Dedifferentiated amniotic fluid mesenchymal stem cell (primary cell): ENCODE results near the gene C1QC.
A peak's percentile ranks its signal among the peaks of the same experiment; 100 is the strongest.
"Not testable (repeated sequence)": the region's sequence is repeated elsewhere in the genome, so short reads cannot be mapped to it uniquely, and the experiment has no call there.

Experiments
- DNase-seq: peaks from one replicate; pipeline ENCODE4 v3.0.0-alpha.2; 2016; ENCODE audit errors: extremely low spot score

C1QC gene

DNA sequence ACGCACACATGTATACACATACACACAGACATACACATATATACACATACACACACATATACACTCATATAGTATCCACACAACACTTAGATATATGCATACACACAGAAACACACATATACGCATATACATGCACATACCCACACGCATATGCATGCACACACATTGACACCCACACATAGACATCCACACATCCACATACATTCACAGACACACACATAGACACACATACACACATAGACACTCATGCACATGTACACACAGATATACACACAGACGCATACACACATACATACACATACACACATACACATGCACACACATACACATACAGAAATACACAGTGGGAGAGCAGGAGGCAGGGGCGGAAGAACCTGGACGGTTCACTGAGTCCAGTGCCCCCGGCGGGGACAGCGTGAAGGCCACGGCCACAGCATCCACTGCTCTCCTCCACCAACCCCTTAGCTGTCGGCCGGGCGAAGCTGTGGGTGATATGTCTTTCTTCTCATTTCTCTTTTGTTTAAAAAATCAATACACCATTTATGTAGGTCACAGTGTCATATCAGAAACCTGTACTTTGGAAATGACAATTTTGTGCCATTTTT, 6.8 kb downstream of the C1QC start:
- no peak for DNase-seq

DNA sequence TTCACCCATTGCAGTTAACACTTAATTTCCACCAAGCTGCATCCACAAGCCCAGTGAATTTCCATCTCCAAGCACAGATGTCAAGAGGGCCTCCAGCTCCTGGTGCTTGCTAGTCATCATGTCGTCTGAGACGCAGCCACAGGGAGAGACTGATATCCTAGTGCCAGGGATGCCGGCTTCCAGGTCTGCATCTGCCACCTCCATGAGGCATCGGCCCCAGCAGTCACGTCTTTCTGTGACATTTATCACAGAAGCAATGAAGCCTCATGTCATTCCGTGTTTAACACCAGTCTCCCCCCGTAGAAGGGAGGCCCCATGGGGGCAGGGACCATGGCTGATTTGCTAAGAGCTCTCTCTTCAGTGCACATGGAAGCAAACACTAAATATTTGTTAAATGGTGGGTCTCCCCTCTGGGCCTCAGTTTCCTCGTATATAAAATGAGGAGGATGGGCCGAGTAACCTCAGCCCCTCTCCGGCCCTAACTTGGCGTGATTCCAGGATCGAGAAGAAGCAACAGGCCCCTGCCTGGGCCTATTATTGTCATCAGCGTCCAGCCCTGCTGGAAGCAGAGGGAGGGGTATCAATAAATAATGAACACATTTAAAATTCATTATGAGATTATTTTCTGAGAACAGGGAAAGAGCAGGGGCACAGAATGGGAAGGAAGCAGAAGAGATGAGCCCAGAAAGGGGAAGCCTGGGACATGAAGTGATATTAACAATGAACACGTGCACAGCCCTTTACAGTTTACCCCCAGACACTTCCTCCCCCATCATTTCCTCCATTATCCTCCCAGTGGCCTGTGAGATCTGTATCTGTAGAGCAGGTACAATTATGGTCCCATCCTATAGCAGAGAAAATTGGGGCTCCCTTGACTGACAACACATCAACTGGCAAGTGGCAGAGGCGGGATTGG, 8.8 kb downstream of the C1QC start:
- DNase-seq = no peak

DNA sequence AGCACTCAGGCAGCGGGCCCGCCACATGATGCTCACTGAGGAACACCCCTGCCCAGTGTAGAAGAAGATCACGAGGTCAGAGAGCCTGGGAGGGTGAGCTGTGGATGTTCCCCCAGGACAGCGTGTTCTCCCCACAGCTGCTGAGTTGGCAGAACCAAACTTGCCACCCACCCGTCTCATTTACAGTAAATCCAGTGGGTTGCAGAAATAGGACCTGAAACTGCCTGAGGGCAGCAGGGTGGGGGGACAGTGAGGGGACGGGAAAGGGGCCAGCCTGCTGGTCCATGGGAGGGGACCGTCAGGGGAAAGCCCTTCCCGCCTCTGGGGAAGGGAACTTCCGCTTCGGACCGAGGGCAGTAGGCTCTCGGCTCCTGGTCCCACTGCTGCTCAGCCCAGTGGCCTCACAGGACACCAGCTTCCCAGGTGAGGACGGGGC, 9.5 kb downstream of the C1QC start, which contains the start of gene C1QB:
C1QB (plus strand) TSS at position 356 of the 436 bp plus-strand sequence. CDS start 6,227 bp downstream, outside the sequence.
- no peak for DNase-seq

DNA sequence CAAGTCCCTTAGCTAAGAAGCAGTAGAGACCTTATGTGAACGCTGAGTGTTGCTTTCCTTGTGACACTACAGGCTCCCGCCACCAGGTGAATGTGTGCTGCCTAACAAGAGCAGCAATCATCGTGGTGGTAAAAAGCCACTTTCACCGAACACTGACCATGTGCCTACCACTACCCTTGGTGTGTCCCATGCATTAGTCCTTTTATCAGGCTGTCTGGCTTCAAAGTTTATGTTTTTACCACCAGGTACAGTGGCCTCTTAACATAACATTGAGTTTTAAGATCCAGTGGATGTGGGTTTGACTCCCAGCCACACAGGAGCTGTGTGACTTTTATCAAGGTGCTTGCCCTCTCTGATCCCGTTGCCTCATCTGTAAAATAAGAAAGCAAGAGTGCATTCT, 11.3 kb downstream of the C1QC start:
- no peak for DNase-seq

DNA sequence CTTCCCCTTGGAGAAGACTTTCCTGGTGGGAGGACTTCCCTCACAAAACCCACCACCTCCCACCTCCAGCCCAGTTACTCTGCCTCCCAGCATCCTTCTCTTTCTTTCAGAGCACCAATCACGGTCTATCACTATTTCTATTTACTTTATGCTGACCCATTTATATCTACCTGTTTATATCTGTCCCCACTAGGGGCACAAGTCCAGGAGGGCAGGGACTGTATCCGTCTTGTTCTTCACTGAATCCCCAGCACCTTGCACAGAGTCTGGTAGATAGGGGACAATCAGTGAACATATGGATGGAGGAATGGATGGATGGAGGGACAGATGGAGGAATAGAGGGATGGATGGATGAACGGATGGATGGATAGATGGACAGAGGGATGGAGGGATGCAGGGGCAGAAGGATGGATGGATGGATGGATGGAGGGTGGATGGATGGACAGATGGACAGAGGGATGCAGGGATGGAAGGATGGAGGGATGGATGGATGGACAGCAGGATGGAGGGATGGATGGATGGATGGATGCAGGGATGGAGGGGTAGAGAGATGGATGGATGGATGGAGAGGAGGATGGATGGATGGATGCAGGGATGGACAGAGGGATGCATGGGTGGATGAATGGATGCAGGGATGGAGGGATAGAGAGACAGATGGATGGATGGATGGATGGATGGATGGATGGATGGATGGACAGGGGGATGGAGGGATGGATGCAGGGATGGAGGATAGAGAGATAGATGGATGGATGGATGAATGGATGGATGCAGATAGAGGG, 15.1 kb downstream of the C1QC start:
- no peak for DNase-seq

DNA sequence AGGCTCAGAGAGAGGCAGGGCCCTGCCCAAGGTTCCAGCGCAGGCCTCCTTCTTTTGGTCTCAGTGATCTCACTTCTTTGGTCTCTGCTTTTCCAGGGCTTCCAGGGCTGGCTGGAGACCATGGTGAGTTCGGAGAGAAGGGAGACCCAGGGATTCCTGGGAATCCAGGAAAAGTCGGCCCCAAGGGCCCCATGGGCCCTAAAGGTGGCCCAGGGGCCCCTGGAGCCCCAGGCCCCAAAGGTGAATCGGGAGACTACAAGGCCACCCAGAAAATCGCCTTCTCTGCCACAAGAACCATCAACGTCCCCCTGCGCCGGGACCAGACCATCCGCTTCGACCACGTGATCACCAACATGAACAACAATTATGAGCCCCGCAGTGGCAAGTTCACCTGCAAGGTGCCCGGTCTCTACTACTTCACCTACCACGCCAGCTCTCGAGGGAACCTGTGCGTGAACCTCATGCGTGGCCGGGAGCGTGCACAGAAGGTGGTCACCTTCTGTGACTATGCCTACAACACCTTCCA, 17.3 kb downstream of the C1QC start:
- no peak for DNase-seq

DNA sequence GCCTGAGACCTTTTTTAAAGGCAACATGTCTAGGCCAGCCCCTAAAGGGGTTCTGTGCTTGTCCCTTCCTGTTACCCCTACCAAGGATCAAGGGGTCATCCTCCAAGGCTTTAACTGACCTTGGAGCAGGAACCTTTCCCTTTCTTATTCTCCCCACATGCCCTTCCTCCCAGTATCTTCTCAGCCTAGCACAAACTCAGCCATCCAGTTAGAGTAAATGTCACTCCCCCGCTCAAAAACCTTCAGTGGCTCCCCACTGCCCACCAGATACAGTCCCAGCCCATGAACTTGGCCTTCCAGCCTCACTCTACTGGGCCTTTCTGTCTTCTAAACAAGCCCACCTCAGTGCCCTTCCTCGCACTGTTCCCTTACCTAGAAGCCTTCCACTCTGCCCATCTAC, 18.4 kb downstream of the C1QC start:
- DNase-seq = no peak

DNA sequence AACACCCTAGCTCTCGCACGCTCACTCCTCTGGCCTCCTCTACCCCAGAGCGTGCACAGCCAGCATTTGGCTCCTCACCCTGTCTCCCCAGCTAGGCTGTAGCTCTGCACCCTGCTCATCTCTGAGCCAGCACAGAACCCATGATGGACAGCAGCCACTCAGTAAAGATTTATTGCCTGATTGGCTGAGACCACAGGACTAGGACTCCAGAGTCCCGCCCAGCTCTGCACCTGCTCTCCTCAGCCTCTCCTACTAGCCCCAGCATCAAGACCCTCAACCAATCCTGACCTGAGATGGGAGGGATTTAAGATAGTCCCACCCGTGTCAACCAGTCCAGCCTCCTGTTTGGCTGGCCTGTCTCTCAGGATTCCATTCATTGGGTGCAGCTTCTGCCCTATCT, 18.9 kb downstream of the C1QC start:
- no peak for DNase-seq

DNA sequence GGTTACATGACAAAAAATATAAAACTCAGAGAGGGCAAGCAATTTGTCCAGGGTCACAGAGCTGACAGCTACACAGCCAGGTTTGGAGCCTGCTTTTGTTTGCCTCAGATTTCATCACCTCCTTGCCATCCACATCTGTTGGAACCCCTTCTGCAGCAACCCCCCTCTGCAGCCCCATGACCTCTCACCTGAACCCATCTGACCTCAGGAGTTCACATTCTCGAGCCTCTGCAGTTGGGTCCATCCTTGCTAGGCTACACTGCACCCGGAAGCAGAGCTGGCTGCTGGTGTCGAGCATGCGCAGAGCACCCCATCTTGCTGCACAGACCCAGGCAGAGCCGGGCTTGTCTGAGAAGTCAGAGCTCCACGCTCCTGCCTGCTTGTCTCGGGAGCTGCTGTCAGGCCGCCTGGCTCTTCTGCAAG, 19.6 kb downstream of the C1QC start:
- DNase-seq = no peak

DNA sequence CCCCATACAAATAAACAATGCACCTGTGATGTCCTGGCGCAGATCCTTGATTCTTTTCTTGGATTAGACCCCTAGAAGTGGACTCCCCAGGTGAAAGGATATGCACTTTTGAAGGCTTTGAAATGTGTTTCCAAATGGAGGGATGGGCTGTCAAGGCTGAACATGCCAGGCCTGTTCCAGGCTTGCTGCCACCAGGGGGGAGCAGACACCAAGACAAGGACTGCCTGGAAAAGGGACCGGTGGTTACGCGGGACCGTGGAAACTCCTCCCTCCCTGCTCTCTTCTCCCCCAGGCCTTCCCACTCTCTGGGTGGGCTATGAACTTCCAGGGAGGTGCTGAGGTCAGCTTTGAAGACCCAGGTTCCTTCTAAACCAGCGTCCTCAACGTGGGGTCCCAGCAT, 22.3 kb downstream of the C1QC start:
- no peak for DNase-seq

DNA sequence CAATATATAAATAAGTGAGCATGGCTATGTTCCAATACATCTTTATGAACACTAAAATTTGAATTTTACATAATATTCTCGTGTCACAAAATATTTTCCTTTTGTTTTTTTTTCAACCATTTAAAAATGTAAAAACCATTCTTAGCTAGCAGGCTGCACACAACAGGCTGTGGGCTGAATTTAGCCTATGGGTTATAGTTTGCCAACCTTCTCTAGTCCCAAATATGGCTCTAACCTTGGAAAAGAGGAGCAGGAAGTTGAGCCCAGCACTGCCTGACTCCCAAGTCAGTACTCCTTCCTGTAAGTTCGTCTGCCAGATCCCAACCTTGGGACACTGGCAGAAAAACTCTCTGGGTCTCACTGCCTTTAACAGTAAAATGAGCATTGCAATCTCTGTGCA, 23.0 kb downstream of the C1QC start:
- DNase-seq = no peak

DNA sequence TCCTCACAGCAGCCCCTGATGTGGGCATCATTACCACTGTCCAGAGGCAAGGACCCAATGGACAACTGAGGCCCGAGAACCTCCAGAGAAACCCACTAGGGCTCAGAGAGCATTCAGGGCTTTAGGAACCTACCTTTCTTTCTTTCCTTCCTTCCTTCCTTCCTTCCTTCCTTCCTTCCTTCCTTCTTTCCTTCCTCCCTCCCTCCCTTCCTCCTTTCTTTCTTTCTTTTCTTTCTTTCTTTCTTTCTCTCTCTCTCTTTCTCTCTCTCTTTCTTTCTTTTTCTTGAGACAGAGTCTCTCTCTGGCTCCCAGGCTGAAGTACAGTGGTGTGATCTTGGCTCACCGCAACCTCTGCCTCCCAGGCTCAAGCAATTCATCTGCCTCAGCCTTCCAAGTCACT, 25.4 kb downstream of the C1QC start:
- not testable (repeated sequence) for DNase-seq

DNA sequence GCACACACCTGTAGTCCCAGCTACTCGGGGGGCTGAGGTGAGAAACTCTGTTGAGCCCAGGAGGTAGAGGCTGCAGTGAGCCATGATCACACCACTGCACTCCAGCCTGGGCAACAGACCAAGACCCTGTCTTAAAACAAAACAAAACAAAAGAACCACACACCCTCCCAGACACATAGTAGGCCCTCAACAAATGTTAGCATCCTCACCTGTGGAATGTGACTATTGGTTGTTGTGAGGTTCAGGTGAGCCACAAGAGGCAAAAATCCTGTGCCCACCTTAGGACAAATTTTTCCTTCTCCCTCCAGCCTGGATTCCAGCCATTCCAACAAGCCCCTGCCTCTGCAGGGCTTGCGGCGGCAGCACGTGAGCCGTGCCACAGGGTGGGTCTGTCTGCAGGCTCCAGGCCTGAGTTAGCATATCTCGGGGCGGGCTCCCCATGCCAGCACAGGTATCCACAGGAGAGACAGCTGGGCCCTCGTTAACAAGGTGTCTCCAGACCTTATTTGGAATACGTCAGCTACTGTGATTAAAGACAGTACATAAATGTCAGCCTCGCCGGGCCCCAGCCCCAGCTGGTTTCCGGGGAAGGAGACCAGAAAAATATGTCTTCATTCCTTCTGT, 27.0 kb downstream of the C1QC start:
- DNase-seq = no peak

DNA sequence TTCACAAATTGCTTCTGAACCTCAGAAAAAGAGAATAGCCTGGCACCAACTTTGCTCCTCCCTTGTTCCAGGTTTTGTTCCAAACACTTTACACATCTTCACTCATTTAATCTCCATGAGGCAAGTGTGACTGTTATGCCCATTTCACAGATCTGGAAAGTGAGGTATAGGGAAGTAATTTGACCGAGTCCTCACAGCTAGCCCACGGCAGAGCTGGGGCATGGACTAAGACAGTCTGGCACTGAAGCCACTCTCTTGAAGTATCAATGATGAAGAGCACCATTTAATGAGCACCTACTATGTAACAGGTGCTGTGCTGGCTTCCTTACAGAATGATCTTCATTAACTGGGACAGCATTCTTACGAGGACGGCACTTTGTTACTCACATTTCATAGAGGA, 28.6 kb downstream of the C1QC start:
- no peak for DNase-seq

DNA sequence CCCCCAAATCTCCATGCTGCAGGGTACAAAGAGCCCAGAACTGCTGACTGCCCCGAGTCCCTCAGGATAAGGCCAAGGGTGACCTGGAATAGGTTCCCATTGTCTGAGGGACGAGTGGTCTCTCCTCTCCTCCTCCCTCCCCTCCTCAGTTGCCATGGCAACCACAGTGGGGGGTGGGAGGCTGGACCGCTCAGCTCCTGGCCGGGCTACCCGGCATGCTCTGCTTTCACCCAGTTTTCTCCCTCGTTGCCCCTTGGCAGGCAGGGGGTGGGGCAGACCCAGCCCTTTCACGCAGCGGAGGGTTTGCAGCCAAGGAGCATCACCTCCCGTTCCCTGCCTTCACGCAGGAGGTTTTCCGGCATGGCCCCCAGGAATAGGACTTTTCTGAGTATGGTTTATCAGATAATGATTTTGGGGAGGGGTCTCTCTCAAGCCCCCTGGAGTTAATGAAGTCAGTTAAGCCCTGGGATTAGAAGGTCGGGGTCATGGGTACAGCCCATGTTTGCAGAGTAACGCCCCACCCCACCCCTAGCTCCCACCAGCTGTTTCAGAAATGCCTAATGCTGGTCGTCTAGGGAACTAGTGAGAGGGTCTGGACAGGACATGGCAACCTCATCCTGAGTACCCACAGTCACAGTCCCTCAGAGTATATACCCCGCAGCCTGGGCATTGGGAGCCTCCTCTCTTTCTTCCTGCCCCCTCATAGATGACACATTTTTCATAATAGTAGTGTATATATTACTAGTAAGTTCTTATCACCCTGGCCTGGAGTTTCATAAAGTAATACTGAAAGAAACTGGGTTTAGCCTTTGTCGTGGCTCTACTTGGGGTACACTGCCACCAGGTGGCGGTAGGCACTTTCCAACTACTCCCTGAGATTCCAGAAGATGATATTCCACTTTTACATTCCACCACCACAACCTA, 30.3 kb downstream of the C1QC start:
- peak; percentile 48 for DNase-seq

DNA sequence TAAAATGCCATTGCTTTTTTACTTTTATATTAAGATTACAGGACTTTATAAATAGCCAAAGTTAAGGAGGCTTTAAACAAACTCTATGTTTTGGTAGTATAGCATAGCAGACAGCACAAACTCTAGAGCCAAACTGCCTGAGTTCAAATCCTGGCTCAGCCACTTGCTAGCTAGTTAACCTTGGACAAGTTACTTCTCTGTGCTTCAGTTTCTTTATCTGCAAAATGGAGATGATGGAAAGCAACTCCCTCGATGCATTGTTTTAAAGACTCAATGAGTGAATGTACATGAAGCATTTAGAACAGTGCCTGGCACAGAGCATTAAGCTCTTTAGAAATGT, 30.9 kb downstream of the C1QC start:
- no peak for DNase-seq

DNA sequence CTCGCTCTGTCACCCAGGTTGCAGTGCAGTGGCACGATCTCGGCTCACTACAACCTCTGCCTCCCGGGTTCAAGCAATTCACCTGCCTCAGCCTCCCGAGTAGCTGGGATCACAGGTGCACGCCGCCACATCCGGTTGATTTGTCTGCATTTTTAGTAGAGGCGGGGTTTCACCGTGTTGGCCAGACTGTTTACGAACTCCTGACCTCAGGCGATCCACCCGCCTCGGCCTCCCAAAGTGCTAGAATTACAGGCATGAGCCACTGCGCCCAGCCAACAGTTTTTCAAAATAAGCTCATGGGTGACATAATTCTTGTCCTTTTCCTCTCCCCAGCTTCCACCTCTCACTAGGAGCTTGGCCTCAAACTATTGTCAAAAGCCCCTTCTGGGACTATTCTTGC, 32.7 kb downstream of the C1QC start:
- not testable (repeated sequence) for DNase-seq

DNA sequence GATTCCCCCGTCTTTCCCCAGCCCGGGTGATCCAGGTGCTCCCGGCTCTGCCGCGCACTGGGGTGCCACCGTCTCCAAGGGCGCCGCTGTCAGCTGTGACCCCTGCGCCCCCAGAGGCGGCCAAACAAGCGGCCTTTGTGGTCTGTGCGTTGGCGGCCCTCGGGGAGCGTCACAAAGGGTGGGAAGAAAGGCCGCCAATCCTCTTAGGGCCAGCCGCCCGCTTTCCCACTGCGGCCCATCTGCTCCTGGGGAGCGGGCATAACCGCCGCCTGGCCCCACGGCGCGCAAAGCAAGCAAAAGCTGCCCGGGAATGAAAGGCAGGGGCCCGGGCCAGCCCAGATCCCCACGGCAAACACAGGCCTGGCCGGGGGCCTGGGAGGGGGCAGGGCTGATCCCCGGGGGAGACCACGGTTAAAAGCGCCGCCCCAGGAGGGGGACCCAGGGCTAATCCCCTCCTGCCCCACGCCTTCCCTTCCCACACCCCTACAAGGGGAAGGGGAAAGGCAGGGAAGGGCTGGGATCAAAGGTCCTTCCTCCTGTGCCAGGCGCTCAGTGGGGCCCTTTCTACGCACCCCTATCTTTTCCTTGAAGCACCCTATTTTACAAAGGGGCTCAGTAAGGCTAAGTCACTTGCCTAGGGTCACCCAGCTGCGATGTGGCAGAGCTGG, 33.6 kb downstream of the C1QC start:
- DNase-seq = no peak

DNA sequence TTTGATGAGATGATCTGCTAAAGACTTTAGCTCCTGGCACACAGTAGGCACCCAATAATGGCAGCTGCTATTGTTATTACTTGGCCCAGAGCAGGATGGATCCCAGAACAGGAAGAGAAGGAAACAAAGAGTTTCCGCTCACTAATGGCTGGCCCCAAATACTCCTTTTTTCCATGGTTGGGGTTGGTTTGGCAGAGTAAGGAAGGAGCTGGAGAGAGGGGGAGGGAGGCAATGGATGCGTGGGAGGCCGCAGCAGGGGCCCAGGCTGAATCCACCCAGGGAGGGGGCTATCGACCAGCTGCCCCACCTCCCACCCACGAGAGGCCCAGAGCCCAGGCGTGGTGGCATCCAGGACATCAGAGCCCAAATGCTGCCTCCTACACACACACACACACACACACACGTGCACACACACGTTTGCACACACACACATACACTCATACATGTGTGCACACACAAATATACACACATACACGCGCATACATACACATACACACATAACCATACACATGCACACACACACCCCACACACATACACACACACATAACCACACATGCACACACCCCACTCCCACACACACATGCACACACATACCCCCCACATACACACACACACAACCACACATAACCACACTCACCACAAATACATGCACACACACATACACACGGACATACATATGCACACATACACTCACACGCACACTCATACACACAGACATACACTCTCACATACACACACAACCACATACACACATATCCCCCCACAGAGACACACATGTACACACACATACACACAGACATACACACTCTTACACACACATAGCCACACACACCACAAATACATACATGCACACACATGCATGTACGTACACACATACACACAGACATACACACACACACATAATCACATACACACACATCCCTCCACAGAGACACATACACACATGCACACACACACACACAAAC, 34.8 kb downstream of the C1QC start:
- DNase-seq = no peak
